ENCODE measurements around the gene IGHMBP2.

DNA sequence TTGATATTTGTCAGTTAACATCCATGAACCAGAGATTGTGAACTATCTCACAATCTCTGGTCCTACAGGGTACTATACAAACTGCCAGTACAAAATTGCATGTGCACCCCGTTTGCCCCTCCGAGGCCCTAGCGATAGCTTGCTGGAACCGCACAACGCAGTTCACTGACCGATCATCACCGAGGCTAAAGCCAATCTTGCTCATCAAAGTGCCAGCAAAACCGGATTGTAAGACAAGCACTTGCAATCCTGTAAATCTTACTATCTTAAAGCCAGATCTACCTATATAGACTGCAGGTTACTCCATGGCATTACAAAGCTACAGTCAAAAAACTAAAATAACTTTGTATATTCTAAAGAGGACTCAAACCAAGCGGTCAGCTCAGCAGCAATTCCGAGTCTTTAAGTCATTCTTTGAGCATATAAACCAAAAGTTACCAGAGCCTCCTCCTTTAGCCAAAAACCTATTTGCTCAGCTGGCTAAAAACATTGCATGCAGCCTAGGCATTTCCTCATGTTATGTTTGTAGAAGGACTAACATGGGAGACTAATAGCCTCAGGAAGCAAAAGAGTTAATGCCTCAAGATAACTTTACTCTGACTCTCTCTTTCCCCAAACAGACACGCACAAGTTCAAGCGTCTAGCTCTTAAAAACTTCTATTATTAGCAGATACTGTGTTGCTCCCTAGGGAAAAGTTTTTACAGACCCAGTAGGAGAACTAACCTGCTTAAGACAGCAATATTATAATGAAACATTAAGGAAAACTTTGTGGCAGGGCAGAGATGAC, 31.3 kb upstream of the IGHMBP2 start:
- TF ChIP-seq POU5F1 (IDR thresholded peaks at IDR 0.05; ENCODE audit: low read depth, low read length) (no peak), POLR2AphosphoS5 (IDR thresholded peaks at IDR 0.05; ENCODE audit: low read depth, low read length) (no peak), JUND (IDR thresholded peaks at IDR 0.05; ENCODE audit: low read length) (no peak), CTCF (IDR thresholded peaks at IDR 0.05; ENCODE audit: control extremely low read depth in 1 of 3, insufficient read depth in 1 of 3, low read depth in 1 of 3, low read length in 3 of 3) (no peak), POLR2A (IDR thresholded peaks at IDR 0.05; ENCODE audit: control extremely low read depth in 1 of 2, low read depth in 2 of 2, low read length in 2 of 2) (no peak), SP4 (IDR thresholded peaks at IDR 0.05; ENCODE audit: low read length) (no peak), GABPA (IDR thresholded peaks at IDR 0.05; ENCODE audit: borderline replicate concordance, insufficient read depth, low read length) (no peak)

Data from H1 (cell line).